Ovary (tissue), 3 donors: Measurements from ENCODE around the gene SFMBT2.

Source experiments
- CTCF ChIP-seq, 3 donors: fragments of 450-650 bp in 2 of 3; fragments of 200-600 bp in 1 of 3; IDR thresholded peaks; one replicate each; pipeline versions ENCODE4 v1.5.1 to v1.8.0; 2016 to 2022; ENCODE audit warnings: antibody characterized with exemption in 3 of 3, mild to moderate bottlenecking in 1 of 3
- POLR2A ChIP-seq: fragments of 450-650 bp; IDR thresholded peaks from one replicate; pipeline ENCODE4 v1.6.1; 2017; ENCODE audit warnings: antibody characterized with exemption, mild to moderate bottlenecking, moderate library complexity
- donor health status: DM: no; HTN: no; CAD: no.

- TF ChIP-seq CTCF (IDR thresholded peaks at IDR 0.05) (no peak), POLR2A (no peak)
Measured at GRCh38 chr10:7411671-7412128, 866 bp upstream of the SFMBT2 start.
